ENCODE data around the gene SYPL2.

DNA sequence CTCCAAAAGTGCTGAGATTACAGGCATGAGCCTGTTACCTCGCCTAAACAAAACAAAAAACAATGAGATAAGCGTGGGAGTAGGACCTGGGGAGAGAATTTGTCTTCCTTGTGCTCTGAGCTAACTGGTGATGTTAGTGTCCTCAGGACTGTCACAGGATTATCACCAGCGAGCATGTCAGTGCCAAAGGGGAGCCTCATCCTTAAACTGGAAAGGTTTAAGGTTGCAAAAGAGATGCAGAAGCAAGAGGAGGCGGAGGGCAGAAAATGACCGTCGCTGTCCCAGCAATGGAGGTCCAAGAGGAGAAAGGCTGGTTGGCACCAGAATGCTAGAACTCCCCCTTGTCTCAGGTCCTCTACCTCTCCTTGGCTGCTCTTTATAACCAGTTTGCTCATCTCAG lies 3.9 kb downstream of the SYPL2 start:
- TF ChIP-seq EZH2 (IDR thresholded peaks at IDR 0.05) (no peak), ZNF274 (IDR thresholded peaks at IDR 0.05; ENCODE audit: low read depth, low read length) (no peak), POLR2A (IDR thresholded peaks at IDR 0.05; ENCODE audit: borderline replicate concordance, extremely low read depth, insufficient read depth, insufficient read length) (no peak), CTCF (IDR thresholded peaks at IDR 0.05 in 2 of 3, conservative IDR thresholded peaks at IDR 0.05 in 1 of 3; ENCODE audit: borderline replicate concordance in 1 of 3, insufficient read depth in 1 of 3, low read depth in 2 of 3, low read length in 2 of 3) (no peak), POLR2AphosphoS5 (IDR thresholded peaks at IDR 0.05; ENCODE audit: low read depth, low read length) (no peak), REST (IDR thresholded peaks at IDR 0.05; ENCODE audit: low read depth) (no peak), YY1 (IDR thresholded peaks at IDR 0.05; ENCODE audit: extremely low read depth, insufficient replicate concordance, low read depth, low read length) (no peak)
- TF ChIP-seq, protein P1, sequence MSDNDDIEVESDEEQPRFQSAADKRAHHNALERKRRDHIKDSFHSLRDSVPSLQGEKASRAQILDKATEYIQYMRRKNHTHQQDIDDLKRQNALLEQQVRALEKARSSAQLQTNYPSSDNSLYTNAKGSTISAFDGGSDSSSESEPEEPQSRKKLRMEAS (IDR thresholded peaks at IDR 0.05) = no peak
